Measurements from ENCODE around the gene ITPKC.
A peak's percentile ranks its signal among the peaks of the same experiment; 100 is the strongest.

Gene ITPKC

GRCh38 chr19:40682431-40682964 lies 34.4 kb upstream of the ITPKC start:
- Histone ChIP-seq H3K4me3 (ENCODE audit: low read length) (no peak overlapping the region), H3K27ac (ENCODE audit: low read length) (no peak overlapping the region), H3K9me3 (ENCODE audit: control insufficient read depth, insufficient read depth, low read length) (no peaks in the 10 kb centered on the region), H3K36me3 (ENCODE audit: control insufficient read depth, insufficient read depth, low read length) (peaks cover 20% of the 10 kb centered on the region; the same call in 1 of the 2 replicates), H3K4me1 (ENCODE audit: control insufficient read depth, insufficient read depth, low read length) (no peaks in the 10 kb centered on the region), H3K27me3 (ENCODE audit: control insufficient read depth, insufficient read depth, low read length) (no peaks in the 10 kb centered on the region)
- no peak for DNase-seq (ENCODE audit: low read depth, low spot score)
- no CpG with 5 or more reads among the region's 18 CpGs for WGBS (ENCODE audit: insufficient coverage, insufficient read length)

- no peak overlapping the region for H3K4me3 ChIP-seq (ENCODE audit: low read length)
- H3K27me3 ChIP-seq (ENCODE audit: control insufficient read depth, insufficient read depth, low read length) = no peaks in the 10 kb centered on the region
- no peak for DNase-seq (ENCODE audit: low read depth, low spot score)
- no peaks in the 10 kb centered on the region for H3K4me1 ChIP-seq (ENCODE audit: control insufficient read depth, insufficient read depth, low read length)
- H3K9me3 ChIP-seq (ENCODE audit: control insufficient read depth, insufficient read depth, low read length) = no peaks in the 10 kb centered on the region
- H3K36me3 ChIP-seq (ENCODE audit: control insufficient read depth, insufficient read depth, low read length) = peaks cover 20% of the 10 kb centered on the region; the same call in 1 of the 2 replicates
- no CpG with 5 or more reads among the region's 9 CpGs for WGBS (ENCODE audit: insufficient coverage, insufficient read length)
- H3K27ac ChIP-seq (ENCODE audit: low read length) = no peak overlapping the region
These were observed 33.5 kb upstream of the ITPKC start for GRCh38 chr19:40683437-40683836.

- DNase-seq (ENCODE audit: low read depth, low spot score) = no peak
- no peaks in the 10 kb centered on the region for H3K9me3 ChIP-seq (ENCODE audit: control insufficient read depth, insufficient read depth, low read length)
- H3K27me3 ChIP-seq (ENCODE audit: control insufficient read depth, insufficient read depth, low read length) = no peaks in the 10 kb centered on the region
- peaks cover 20% of the 10 kb centered on the region; the same call in 1 of the 2 replicates for H3K36me3 ChIP-seq (ENCODE audit: control insufficient read depth, insufficient read depth, low read length)
- WGBS (ENCODE audit: insufficient coverage, insufficient read length) = no CpG with 5 or more reads among the region's 32 CpGs
- H3K4me1 ChIP-seq (ENCODE audit: control insufficient read depth, insufficient read depth, low read length) = peaks cover under 1% of the 10 kb centered on the region; the same call in 1 of the 2 replicates
- H3K27ac ChIP-seq (ENCODE audit: low read length) = no peak overlapping the region
- H3K4me3 ChIP-seq (ENCODE audit: low read length) = no peak overlapping the region
These were observed 32.6 kb upstream of the ITPKC start for GRCh38 chr19:40684280-40684679.

- no peak overlapping the region for H3K4me3 ChIP-seq (ENCODE audit: low read length)
- H3K9me3 ChIP-seq (ENCODE audit: control insufficient read depth, insufficient read depth, low read length) = no peaks in the 10 kb centered on the region
- H3K27me3 ChIP-seq (ENCODE audit: control insufficient read depth, insufficient read depth, low read length) = no peaks in the 10 kb centered on the region
- H3K27ac ChIP-seq (ENCODE audit: low read length) = no peak overlapping the region
- no CpG with 5 or more reads among the region's 3 CpGs for WGBS (ENCODE audit: insufficient coverage, insufficient read length)
- no peak for DNase-seq (ENCODE audit: low read depth, low spot score)
- peaks cover 2% of the 10 kb centered on the region; the same call in 1 of the 2 replicates for H3K4me1 ChIP-seq (ENCODE audit: control insufficient read depth, insufficient read depth, low read length)
- peaks cover 20% of the 10 kb centered on the region; the same call in 1 of the 2 replicates for H3K36me3 ChIP-seq (ENCODE audit: control insufficient read depth, insufficient read depth, low read length)
These were observed 31.8 kb upstream of the ITPKC start for GRCh38 chr19:40685016-40685526.

- Histone ChIP-seq H3K4me3 (ENCODE audit: low read length) (no peak overlapping the region), H3K9me3 (ENCODE audit: control insufficient read depth, insufficient read depth, low read length) (no peaks in the 10 kb centered on the region), H3K4me1 (ENCODE audit: control insufficient read depth, insufficient read depth, low read length) (peaks cover 2% of the 10 kb centered on the region; the same call in 1 of the 2 replicates), H3K27me3 (ENCODE audit: control insufficient read depth, insufficient read depth, low read length) (no peaks in the 10 kb centered on the region), H3K36me3 (ENCODE audit: control insufficient read depth, insufficient read depth, low read length) (peaks cover 20% of the 10 kb centered on the region; the same call in 1 of the 2 replicates), H3K27ac (ENCODE audit: low read length) (no peak overlapping the region)
- WGBS (ENCODE audit: insufficient coverage, insufficient read length) = no CpG with 5 or more reads among the region's 6 CpGs
- DNase-seq (ENCODE audit: low read depth, low spot score) = no peak
These were observed 31.3 kb upstream of the ITPKC start for GRCh38 chr19:40685563-40685962.

GRCh38 chr19:40686882-40687524 lies 29.9 kb upstream of the ITPKC start:
- peaks cover 2% of the 10 kb centered on the region; the same call in 1 of the 2 replicates for H3K4me1 ChIP-seq (ENCODE audit: control insufficient read depth, insufficient read depth, low read length)
- H3K4me3 ChIP-seq (ENCODE audit: low read length) = no peak overlapping the region
- H3K36me3 ChIP-seq (ENCODE audit: control insufficient read depth, insufficient read depth, low read length) = peaks cover 14% of the 10 kb centered on the region; the same call in 1 of the 2 replicates
- no peak overlapping the region for H3K27ac ChIP-seq (ENCODE audit: low read length)
- H3K9me3 ChIP-seq (ENCODE audit: control insufficient read depth, insufficient read depth, low read length) = no peaks in the 10 kb centered on the region
- DNase-seq (ENCODE audit: low read depth, low spot score) = no peak
- WGBS (ENCODE audit: insufficient coverage, insufficient read length) = no CpG with 5 or more reads among the region's 14 CpGs
- H3K27me3 ChIP-seq (ENCODE audit: control insufficient read depth, insufficient read depth, low read length) = no peaks in the 10 kb centered on the region

GRCh38 chr19:40687525-40688016 lies 29.3 kb upstream of the ITPKC start:
- no peak for DNase-seq (ENCODE audit: low read depth, low spot score)
- Histone ChIP-seq H3K36me3 (ENCODE audit: control insufficient read depth, insufficient read depth, low read length) (peaks cover 14% of the 10 kb centered on the region; the same call in 1 of the 2 replicates), H3K27me3 (ENCODE audit: control insufficient read depth, insufficient read depth, low read length) (no peaks in the 10 kb centered on the region), H3K9me3 (ENCODE audit: control insufficient read depth, insufficient read depth, low read length) (no peaks in the 10 kb centered on the region), H3K27ac (ENCODE audit: low read length) (no peak overlapping the region), H3K4me1 (ENCODE audit: control insufficient read depth, insufficient read depth, low read length) (peaks cover 2% of the 10 kb centered on the region; the same call in 1 of the 2 replicates), H3K4me3 (ENCODE audit: low read length) (no peak overlapping the region)
- WGBS (ENCODE audit: insufficient coverage, insufficient read length) = no CpG with 5 or more reads among the region's 12 CpGs

GRCh38 chr19:40688309-40688708 lies 28.6 kb upstream of the ITPKC start:
- no peak for DNase-seq (ENCODE audit: low read depth, low spot score)
- H3K27me3 ChIP-seq (ENCODE audit: control insufficient read depth, insufficient read depth, low read length) = no peaks in the 10 kb centered on the region
- H3K4me1 ChIP-seq (ENCODE audit: control insufficient read depth, insufficient read depth, low read length) = peaks cover 2% of the 10 kb centered on the region; the same call in 1 of the 2 replicates
- H3K9me3 ChIP-seq (ENCODE audit: control insufficient read depth, insufficient read depth, low read length) = no peaks in the 10 kb centered on the region
- no peak overlapping the region for H3K4me3 ChIP-seq (ENCODE audit: low read length)
- H3K36me3 ChIP-seq (ENCODE audit: control insufficient read depth, insufficient read depth, low read length) = peaks cover 15% of the 10 kb centered on the region
- H3K27ac ChIP-seq (ENCODE audit: low read length) = no peak overlapping the region
- no CpG with 5 or more reads among the region's 1 CpG for WGBS (ENCODE audit: insufficient coverage, insufficient read length)

GRCh38 chr19:40688987-40689338 lies 27.9 kb upstream of the ITPKC start:
- Histone ChIP-seq H3K4me3 (ENCODE audit: low read length) (no peak overlapping the region), H3K9me3 (ENCODE audit: control insufficient read depth, insufficient read depth, low read length) (no peaks in the 10 kb centered on the region), H3K27me3 (ENCODE audit: control insufficient read depth, insufficient read depth, low read length) (no peaks in the 10 kb centered on the region), H3K27ac (ENCODE audit: low read length) (no peak overlapping the region), H3K4me1 (ENCODE audit: control insufficient read depth, insufficient read depth, low read length) (peaks cover 2% of the 10 kb centered on the region; the same call in 1 of the 2 replicates), H3K36me3 (ENCODE audit: control insufficient read depth, insufficient read depth, low read length) (peaks cover 17% of the 10 kb centered on the region)
- no peak for DNase-seq (ENCODE audit: low read depth, low spot score)
- no CpG with 5 or more reads among the region's 4 CpGs for WGBS (ENCODE audit: insufficient coverage, insufficient read length)

- no peak for DNase-seq (ENCODE audit: low read depth, low spot score)
- Histone ChIP-seq H3K4me3 (ENCODE audit: low read length) (peak overlapping the region; percentile 62; the same call in 1 of the 2 replicates), H3K36me3 (ENCODE audit: control insufficient read depth, insufficient read depth, low read length) (peaks cover 17% of the 10 kb centered on the region), H3K27me3 (ENCODE audit: control insufficient read depth, insufficient read depth, low read length) (no peaks in the 10 kb centered on the region), H3K9me3 (ENCODE audit: control insufficient read depth, insufficient read depth, low read length) (no peaks in the 10 kb centered on the region), H3K4me1 (ENCODE audit: control insufficient read depth, insufficient read depth, low read length) (peaks cover 2% of the 10 kb centered on the region; the same call in 1 of the 2 replicates), H3K27ac (ENCODE audit: low read length) (no peak overlapping the region)
- no CpG with 5 or more reads among the region's 18 CpGs for WGBS (ENCODE audit: insufficient coverage, insufficient read length)
These were observed 27.4 kb upstream of the ITPKC start for GRCh38 chr19:40689339-40690049.

Measured in iPS DF 6.9 (cell line).